Neural progenitor cell (in vitro differentiated cells): ENCODE data around the gene CHTF18. TPM values are rescaled to one million over a fixed set of nuclear protein-coding genes. Genes with fewer than 3 reads are reported as not detected.

Experiments used
- DNase-seq: peaks from one replicate; pipeline ENCODE4 v3.0.0-alpha.2; 2016; ENCODE audit warnings: low spot score
- H2AFZ ChIP-seq: fragments of 200-600 bp; sonication (generic); replicated peaks from 2 replicates; pipeline ENCODE4 v1.6.1; 2016; ENCODE audit warnings: antibody characterized with exemption
- H3F3A ChIP-seq: fragments of 200-600 bp; sonication (generic); 2 replicates; pipeline ENCODE4 v1.6.1; 2016; ENCODE audit warnings: antibody characterized with exemption, low read depth
- H3K27ac ChIP-seq: fragments of 200-600 bp; sonication (generic); 2 replicates; pipeline ENCODE4 v1.5.1; 2016; ENCODE audit warnings: mild to moderate bottlenecking
- H3K27me3 ChIP-seq: fragments of 200-600 bp; sonication (generic); 2 replicates; pipeline ENCODE4 v1.6.1; 2016; ENCODE audit warnings: mild to moderate bottlenecking, moderate library complexity
- H3K36me3 ChIP-seq: fragments of 200-600 bp; sonication (generic); 2 replicates; pipeline ENCODE4 v1.5.1; 2016
- H3K4me1 ChIP-seq: fragments of 200-600 bp; sonication (generic); 2 replicates; pipeline ENCODE4 v1.6.1; 2016; ENCODE audit warnings: mixed run types
- H3K4me2 ChIP-seq: fragments of 200-600 bp; sonication (generic); 2 replicates; pipeline ENCODE4 v1.6.1; 2016
- H3K4me3 ChIP-seq: fragments of 200-600 bp; sonication (generic); 2 replicates; pipeline ENCODE4 v1.5.1; 2016
- H3K79me2 ChIP-seq: fragments of 200-600 bp; sonication (generic); 2 replicates; pipeline ENCODE4 v1.6.1; 2016; ENCODE audit warnings: low read depth
- H3K9ac ChIP-seq: fragments of 200-600 bp; sonication (generic); 2 replicates; pipeline ENCODE4 v1.6.1; 2016
- H3K9me3 ChIP-seq: fragments of 200-600 bp; sonication (generic); 2 replicates; pipeline ENCODE4 v1.5.1; 2016; ENCODE audit warnings: low read depth
- H4K20me1 ChIP-seq: fragments of 200-600 bp; sonication (generic); 2 replicates; pipeline ENCODE4 v1.6.1; 2016; ENCODE audit warnings: low read depth
- H3K27ac Mint-ChIP-seq: 3 replicates; pipeline ENCODE4 v1.8.0; 2021; ENCODE audit warnings: mixed read lengths
- H3K27me3 Mint-ChIP-seq: 2 replicates; pipeline ENCODE4 v1.8.0; 2022; ENCODE audit warnings: low read depth, mild to moderate bottlenecking, inconsistent platforms, moderate library complexity, mixed read lengths; ENCODE audit not compliant: insufficient read depth
- H3K36me3 Mint-ChIP-seq: 3 replicates; pipeline ENCODE4 v1.8.0; 2021; ENCODE audit warnings: mixed read lengths
- H3K4me1 Mint-ChIP-seq: 3 replicates; pipeline ENCODE4 v1.8.0; 2021; ENCODE audit warnings: mixed read lengths
- H3K4me3 Mint-ChIP-seq: 3 replicates; pipeline ENCODE4 v1.8.0; 2021; ENCODE audit warnings: mild to moderate bottlenecking, moderate library complexity, mixed read lengths
- H3K9me3 Mint-ChIP-seq: 3 replicates; pipeline ENCODE4 v1.8.0; 2020; ENCODE audit warnings: mixed read lengths
- EZH2 ChIP-seq: fragments of 200-600 bp; sonication (generic); IDR thresholded peaks from 2 replicates; pipeline ENCODE4 v1.6.1; 2017; ENCODE audit warnings: antibody characterized with exemption, mild to moderate bottlenecking, moderate library complexity
- EZH2phosphoT487 ChIP-seq: fragments of 200-600 bp; sonication (generic); IDR thresholded peaks from 2 replicates; pipeline ENCODE4 v1.6.1; 2017; ENCODE audit warnings: antibody characterized with exemption
- total RNA-seq: library from RNA; depleted of rRNA; stranded (reverse); fragments of >200 nt; gene quantifications from 2 replicates; pipeline ENCODE4 v1.2.3, GENCODE V29; 2015; ENCODE audit warnings: low replicate concordance
- TF ChIP-seq, protein P1 (sequence below): fragments of 200-600 bp; sonication (generic); IDR thresholded peaks from 2 replicates; pipeline ENCODE4 v1.5.1; 2017; ENCODE audit warnings: antibody characterized with exemption, mild to moderate bottlenecking

Gene CHTF18
- total RNA-seq, 1 donor from 2014 or later: 35.6 TPM

DNA sequence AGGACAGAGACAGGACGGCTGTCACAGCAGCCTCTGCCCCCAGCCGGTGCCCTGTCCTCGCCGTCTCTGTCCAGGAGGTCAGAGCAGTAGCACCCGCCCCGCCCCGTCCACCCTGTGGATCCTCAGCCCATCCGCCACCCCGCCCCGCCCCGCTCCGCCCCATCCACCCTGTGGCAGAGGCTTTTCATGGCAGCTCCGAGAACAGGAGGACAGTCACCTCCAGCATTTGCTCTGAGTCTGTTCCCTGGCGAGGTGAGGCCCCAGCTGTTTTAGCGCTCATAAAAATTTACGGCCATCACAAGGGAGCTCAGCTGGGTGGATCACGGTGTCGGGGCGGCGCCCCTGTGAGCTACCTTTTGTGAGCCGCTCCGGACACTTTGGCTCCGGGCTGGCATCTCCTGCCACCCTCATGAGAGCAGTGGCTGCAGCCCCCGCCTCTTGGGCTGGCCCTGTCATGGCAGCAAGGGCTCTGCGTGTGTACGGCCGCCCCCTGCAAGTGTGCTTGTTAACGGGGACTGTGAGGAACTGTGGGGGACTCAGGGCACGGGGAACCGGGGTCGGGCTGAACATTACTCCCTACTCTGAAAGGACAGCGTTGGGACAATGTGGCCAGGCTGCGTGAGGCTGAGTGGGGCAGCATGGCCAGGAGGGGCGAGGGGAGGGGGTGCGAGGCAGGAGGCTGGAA is 44.4 kb downstream of the CHTF18 start:
- Mint-ChIP-seq H3K9me3 (peaks cover 25% of the 10 kb centered on the region), H3K27me3 (peaks cover 2% of the 10 kb centered on the region), H3K27ac (peak overlapping the region; percentile 69), H3K4me3 (no peak overlapping the region), H3K4me1 (no peaks in the 10 kb centered on the region), H3K36me3 (peaks cover 2% of the 10 kb centered on the region)
- no peaks in the 10 kb centered on the region for H4K20me1 ChIP-seq
- H3K27ac ChIP-seq: no peak overlapping the region
- DNase-seq: no peak
- TF ChIP-seq, protein P1, sequence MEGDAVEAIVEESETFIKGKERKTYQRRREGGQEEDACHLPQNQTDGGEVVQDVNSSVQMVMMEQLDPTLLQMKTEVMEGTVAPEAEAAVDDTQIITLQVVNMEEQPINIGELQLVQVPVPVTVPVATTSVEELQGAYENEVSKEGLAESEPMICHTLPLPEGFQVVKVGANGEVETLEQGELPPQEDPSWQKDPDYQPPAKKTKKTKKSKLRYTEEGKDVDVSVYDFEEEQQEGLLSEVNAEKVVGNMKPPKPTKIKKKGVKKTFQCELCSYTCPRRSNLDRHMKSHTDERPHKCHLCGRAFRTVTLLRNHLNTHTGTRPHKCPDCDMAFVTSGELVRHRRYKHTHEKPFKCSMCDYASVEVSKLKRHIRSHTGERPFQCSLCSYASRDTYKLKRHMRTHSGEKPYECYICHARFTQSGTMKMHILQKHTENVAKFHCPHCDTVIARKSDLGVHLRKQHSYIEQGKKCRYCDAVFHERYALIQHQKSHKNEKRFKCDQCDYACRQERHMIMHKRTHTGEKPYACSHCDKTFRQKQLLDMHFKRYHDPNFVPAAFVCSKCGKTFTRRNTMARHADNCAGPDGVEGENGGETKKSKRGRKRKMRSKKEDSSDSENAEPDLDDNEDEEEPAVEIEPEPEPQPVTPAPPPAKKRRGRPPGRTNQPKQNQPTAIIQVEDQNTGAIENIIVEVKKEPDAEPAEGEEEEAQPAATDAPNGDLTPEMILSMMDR: no peak
- TF ChIP-seq EZH2phosphoT487: no peak
- no peak for TF ChIP-seq EZH2
- H3K79me2 ChIP-seq: no peaks in the 10 kb centered on the region
- H3K4me1 ChIP-seq: no peaks in the 10 kb centered on the region
- no peaks in the 10 kb centered on the region for H3K27me3 ChIP-seq
- no peaks in the 10 kb centered on the region for H3F3A ChIP-seq
- no peak overlapping the region for H3K9ac ChIP-seq
- no peak overlapping the region for H2AFZ ChIP-seq
- H3K36me3 ChIP-seq: no peaks in the 10 kb centered on the region
- H3K4me2 ChIP-seq: no peak overlapping the region
- no peaks in the 10 kb centered on the region for H3K9me3 ChIP-seq
- H3K4me3 ChIP-seq: no peak overlapping the region

- Histone ChIP-seq H3K4me1 (no peaks in the 10 kb centered on the region), H3K36me3 (no peaks in the 10 kb centered on the region), H3F3A (no peaks in the 10 kb centered on the region), H3K79me2 (no peaks in the 10 kb centered on the region), H4K20me1 (no peaks in the 10 kb centered on the region), H3K9ac (no peak overlapping the region), H3K9me3 (no peaks in the 10 kb centered on the region), H3K4me2 (no peak overlapping the region), H3K27ac (no peak overlapping the region), H3K27me3 (no peaks in the 10 kb centered on the region), H3K4me3 (no peak overlapping the region), H2AFZ (no peak overlapping the region)
- DNase-seq: no peak
- H3K4me1 Mint-ChIP-seq: no peaks in the 10 kb centered on the region
- H3K4me3 Mint-ChIP-seq: no peak overlapping the region
- peaks cover 2% of the 10 kb centered on the region for H3K36me3 Mint-ChIP-seq
- peaks cover 2% of the 10 kb centered on the region for H3K27me3 Mint-ChIP-seq
- H3K9me3 Mint-ChIP-seq: peaks cover 27% of the 10 kb centered on the region
- TF ChIP-seq EZH2 (no peak), EZH2phosphoT487 (no peak)
- TF ChIP-seq, protein P1: no peak
- H3K27ac Mint-ChIP-seq: no peak overlapping the region
These were observed 45.0 kb downstream of the CHTF18 start for GRCh38 chr16:833411-833810.

GRCh38 chr16:835373-835772 is 47.0 kb downstream of the CHTF18 start:
- Mint-ChIP-seq H3K27ac (no peak overlapping the region), H3K36me3 (peaks cover 2% of the 10 kb centered on the region), H3K4me1 (no peaks in the 10 kb centered on the region), H3K4me3 (no peak overlapping the region), H3K27me3 (peaks cover 2% of the 10 kb centered on the region), H3K9me3 (peaks cover 29% of the 10 kb centered on the region)
- TF ChIP-seq, protein P1: no peak
- TF ChIP-seq EZH2 (no peak), EZH2phosphoT487 (no peak)
- H4K20me1 ChIP-seq: no peaks in the 10 kb centered on the region
- no peaks in the 10 kb centered on the region for H3K79me2 ChIP-seq
- no peak for DNase-seq
- H3K36me3 ChIP-seq: no peaks in the 10 kb centered on the region
- H3K4me3 ChIP-seq: no peak overlapping the region
- no peaks in the 10 kb centered on the region for H3K4me1 ChIP-seq
- no peak overlapping the region for H3K27ac ChIP-seq
- no peaks in the 10 kb centered on the region for H3K27me3 ChIP-seq
- no peak overlapping the region for H3K4me2 ChIP-seq
- no peaks in the 10 kb centered on the region for H3K9me3 ChIP-seq
- no peak overlapping the region for H3K9ac ChIP-seq
- H3F3A ChIP-seq: no peaks in the 10 kb centered on the region
- no peak overlapping the region for H2AFZ ChIP-seq
